ENCODE measurements around the gene PRR5.
"Not testable (repeated sequence)": the region's sequence is repeated elsewhere in the genome, so short reads cannot be mapped to it uniquely, and the experiment has no call there.

The PRR5 gene

GRCh38 chr22:44701824-44702478 is at the start of gene PRR5:
TSS of gene PRR5 (plus strand) at chr22:44702204. CDS start at chr22:44702475, 271 bp downstream.
- no peak for DNase-seq

GRCh38 chr22:44652866-44653265 is 49.1 kb upstream of the PRR5 start:
- DNase-seq: not testable (repeated sequence)

GRCh38 chr22:44658311-44658953 is 43.6 kb upstream of the PRR5 start:
- DNase-seq: no peak

- no peak for DNase-seq
These were observed 42.9 kb upstream of the PRR5 start for GRCh38 chr22:44659140-44659539.

GRCh38 chr22:44660051-44660830 is 41.8 kb upstream of the PRR5 start:
- DNase-seq: no peak

- no peak for DNase-seq
These were observed 40.9 kb upstream of the PRR5 start for GRCh38 chr22:44661070-44661469.

- DNase-seq: no peak
These were observed 40.1 kb upstream of the PRR5 start for GRCh38 chr22:44661659-44662569.

- no peak for DNase-seq
These were observed 38.6 kb upstream of the PRR5 start for GRCh38 chr22:44663256-44663999.

- no peak for DNase-seq
These were observed 37.9 kb upstream of the PRR5 start for GRCh38 chr22:44664149-44664548.

- DNase-seq: no peak
These were observed 36.9 kb upstream of the PRR5 start for GRCh38 chr22:44665115-44665514.

GRCh38 chr22:44666207-44666585 is 35.8 kb upstream of the PRR5 start:
- DNase-seq: no peak

- no peak for DNase-seq
These were observed 34.7 kb upstream of the PRR5 start for GRCh38 chr22:44667276-44667675.

- DNase-seq: no peak
These were observed 34.2 kb upstream of the PRR5 start for GRCh38 chr22:44667829-44668189.

- no peak for DNase-seq
These were observed 33.7 kb upstream of the PRR5 start for GRCh38 chr22:44668190-44668885.

GRCh38 chr22:44668886-44669521 is 33.0 kb upstream of the PRR5 start:
- DNase-seq: no peak

- no peak for DNase-seq
These were observed 32.4 kb upstream of the PRR5 start for GRCh38 chr22:44669561-44669976.

- no peak for DNase-seq
These were observed 31.6 kb upstream of the PRR5 start for GRCh38 chr22:44670220-44670988.

GRCh38 chr22:44671742-44672141 is 30.3 kb upstream of the PRR5 start:
- no peak for DNase-seq

- no peak for DNase-seq
These were observed 29.4 kb upstream of the PRR5 start for GRCh38 chr22:44672632-44673031.

GRCh38 chr22:44673406-44673805 is 28.6 kb upstream of the PRR5 start:
- no peak for DNase-seq

All from NCI-H1417 treated with DMSO at 0.1 percent for 48 hours (cell line).